Mesenchymal stem cell (in vitro differentiated cells and primary cell): ENCODE data around the gene NDUFS6.

Experiments
- DNase-seq: peaks from one replicate; pipeline ENCODE4 v3.0.0-alpha.2; 2013
- H2AFZ ChIP-seq: one replicate; pipeline ENCODE4 v1.6.1; 2013; ENCODE audit warnings: low read depth, mild to moderate bottlenecking, control low read depth, inconsistent platforms, low read length, moderate library complexity
- H2AK5ac ChIP-seq: 2 replicates; pipeline ENCODE4 v1.6.1; 2013; ENCODE audit warnings: low read length, moderate library complexity, mild to moderate bottlenecking, inconsistent platforms; ENCODE audit not compliant: severe bottlenecking
- H2BK120ac ChIP-seq: one replicate; pipeline ENCODE4 v1.6.1; 2013; ENCODE audit warnings: low read depth, mild to moderate bottlenecking, inconsistent platforms, low read length, moderate library complexity
- H2BK12ac ChIP-seq, 2 experiments: one replicate each; pipeline ENCODE4 v1.6.1; 2013; ENCODE audit warnings: inconsistent platforms in 2 of 2, low read length in 2 of 2, mild to moderate bottlenecking in 2 of 2, moderate library complexity in 2 of 2, control low read depth in 1 of 2
- H2BK15ac ChIP-seq: one replicate; pipeline ENCODE4 v1.6.1; 2013; ENCODE audit warnings: mild to moderate bottlenecking, low read depth, inconsistent platforms; ENCODE audit not compliant: poor library complexity, severe bottlenecking
- H2BK5ac ChIP-seq: 2 replicates; pipeline ENCODE4 v1.6.1; 2013; ENCODE audit warnings: low read depth, mild to moderate bottlenecking, low read length, control low read depth, inconsistent platforms; ENCODE audit not compliant: poor library complexity, severe bottlenecking
- H3K14ac ChIP-seq, 2 experiments: one replicate each; pipeline ENCODE4 v1.6.1; 2013; ENCODE audit warnings: inconsistent platforms in 2 of 2, low read length in 2 of 2, control low read depth in 1 of 2, mild to moderate bottlenecking in 1 of 2, moderate library complexity in 1 of 2
- H3K18ac ChIP-seq, 2 experiments: one replicate each; pipeline ENCODE4 v1.6.1; 2013; ENCODE audit warnings: inconsistent platforms in 2 of 2, low read length in 2 of 2, control low read depth in 1 of 2, low read depth in 1 of 2, mild to moderate bottlenecking in 1 of 2
- H3K23ac ChIP-seq, 2 experiments: one replicate each; pipeline ENCODE4 v1.6.1; 2013; ENCODE audit warnings: inconsistent platforms in 2 of 2, low read length in 2 of 2, mild to moderate bottlenecking in 2 of 2, moderate library complexity in 2 of 2, control low read depth in 1 of 2
- H3K27ac ChIP-seq: 2 replicates; pipeline ENCODE4 v1.5.1; 2013; ENCODE audit warnings: mild to moderate bottlenecking, moderate library complexity, low read length, control low read depth, inconsistent platforms; ENCODE audit not compliant: poor library complexity, severe bottlenecking
- H3K27me3 ChIP-seq, 2 experiments: 2 replicates each; pipeline versions ENCODE4 v1.6.1 to v1.7.0; 2013; ENCODE audit warnings: low read length in 2 of 2, mild to moderate bottlenecking in 2 of 2, moderate library complexity in 2 of 2, control low read depth in 1 of 2, inconsistent platforms in 1 of 2; ENCODE audit not compliant: control insufficient read depth in 1 of 2, insufficient read depth in 1 of 2
- H3K36me3 ChIP-seq, 2 experiments: 2 replicates each; pipeline versions ENCODE4 v1.6.1 to v1.7.0; 2013; ENCODE audit warnings: low read length in 2 of 2, control low read depth in 1 of 2, inconsistent platforms in 1 of 2, low read depth in 1 of 2, mild to moderate bottlenecking in 1 of 2; ENCODE audit not compliant: insufficient read depth in 2 of 2, control insufficient read depth in 1 of 2
- H3K4ac ChIP-seq, 2 experiments: one replicate each; pipeline ENCODE4 v1.6.1; 2013; ENCODE audit warnings: inconsistent platforms in 2 of 2, low read length in 2 of 2, mild to moderate bottlenecking in 2 of 2, moderate library complexity in 2 of 2, control low read depth in 1 of 2, low read depth in 1 of 2
- H3K4me1 ChIP-seq: 2 replicates; pipeline ENCODE4 v1.6.1; 2013; ENCODE audit warnings: low read depth, low read length, control low read depth; ENCODE audit not compliant: control insufficient read depth, insufficient read depth
- H3K4me2 ChIP-seq: 2 replicates; pipeline ENCODE4 v1.6.1; 2013; ENCODE audit warnings: low read length, mild to moderate bottlenecking, inconsistent platforms; ENCODE audit not compliant: poor library complexity, severe bottlenecking
- H3K4me3 ChIP-seq, 2 experiments: 2 replicates each; pipeline versions ENCODE4 v1.5.1 to v1.7.0; 2013; ENCODE audit warnings: low read length in 2 of 2, mild to moderate bottlenecking in 2 of 2, control low read depth in 1 of 2, low read depth in 1 of 2; ENCODE audit not compliant: insufficient read depth in 1 of 2
- H3K79me1 ChIP-seq: replicated peaks from 2 replicates; pipeline ENCODE4 v1.6.1; 2013; ENCODE audit warnings: mild to moderate bottlenecking, control low read depth, low read length, inconsistent platforms; ENCODE audit not compliant: poor library complexity, severe bottlenecking
- H3K9ac ChIP-seq: 2 replicates; pipeline ENCODE4 v1.7.0; 2013; ENCODE audit warnings: mild to moderate bottlenecking, low read length, moderate library complexity
- H3K9me3 ChIP-seq: 2 replicates; pipeline ENCODE4 v1.7.0; 2013; ENCODE audit warnings: mild to moderate bottlenecking, low read length; ENCODE audit not compliant: control insufficient read depth
- H4K8ac ChIP-seq: one replicate; pipeline ENCODE4 v1.6.1; 2013; ENCODE audit warnings: inconsistent platforms, mild to moderate bottlenecking, low read length, moderate library complexity
- H4K91ac ChIP-seq: one replicate; pipeline ENCODE4 v1.6.1; 2013; ENCODE audit warnings: mild to moderate bottlenecking, low read length, inconsistent platforms
- WGBS: methylation state at CpG from one replicate; pipeline ENCODE4 v1.1.7; 2013; ENCODE audit warnings: mixed read lengths; 5-methylcytosine and 5-hydroxymethylcytosine counted together

The NDUFS6 gene

DNA sequence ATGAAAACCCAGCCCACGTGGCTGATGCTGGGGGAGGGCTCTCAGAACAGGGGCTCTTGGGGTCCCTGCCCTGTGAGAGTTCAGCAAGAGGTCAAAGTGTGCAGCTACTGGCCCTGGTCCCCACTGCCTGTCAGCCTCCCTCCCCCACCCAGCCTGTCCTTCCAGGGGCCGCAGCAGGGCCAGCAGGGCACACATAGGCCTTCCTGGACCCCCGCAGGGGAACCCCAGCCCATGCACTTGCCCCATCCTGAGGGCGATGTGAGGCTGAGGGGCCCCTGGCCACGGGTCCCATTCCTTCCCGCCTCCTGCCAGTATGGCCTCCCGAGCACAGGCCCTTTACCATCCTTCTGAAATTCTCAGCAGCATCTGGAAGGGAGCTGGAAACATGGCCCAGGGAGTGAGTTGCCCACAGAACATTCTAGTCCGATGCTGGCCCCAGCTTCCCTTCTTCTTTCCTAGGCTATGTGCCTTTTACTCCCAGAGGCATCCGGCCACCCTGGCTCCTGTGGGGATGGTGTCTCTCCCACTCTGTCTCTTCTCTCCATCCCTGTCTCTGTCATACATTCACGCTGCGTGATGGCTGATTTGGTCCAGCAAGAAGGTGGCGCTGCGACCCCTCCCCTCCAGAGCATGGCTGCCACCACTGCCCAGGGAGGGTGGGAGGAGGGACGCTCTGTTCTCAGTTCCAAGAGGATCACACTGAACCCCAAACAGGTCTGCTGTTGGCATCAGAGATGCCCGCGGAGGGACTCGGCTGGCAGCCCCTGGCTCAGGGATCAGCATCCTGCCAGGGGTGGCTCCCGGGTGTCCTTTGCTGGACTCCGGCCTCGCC is 21.2 kb upstream of the NDUFS6 start:
- peaks cover 20 to 35% of the 10 kb centered on the region in 2 experiments for H3K27me3 ChIP-seq
- H3K9me3 ChIP-seq, result no peaks in the 10 kb centered on the region
- 89% methylated on average over 20 of the region's 20 CpGs for WGBS
- H3K79me1 ChIP-seq, result no peaks in the 10 kb centered on the region
- no peak overlapping the region for H3K9ac ChIP-seq
- no peak overlapping the region for H4K8ac ChIP-seq
- H3K36me3 ChIP-seq, result no peaks in the 10 kb centered on the region
- H2BK5ac ChIP-seq, result no peak overlapping the region
- H2AFZ ChIP-seq, result no peak overlapping the region
- H3K23ac ChIP-seq, result no peak overlapping the region
- no peak for DNase-seq
- no peak overlapping the region for H3K4ac ChIP-seq
- no peak overlapping the region for H2BK15ac ChIP-seq
- H2BK120ac ChIP-seq, result no peak overlapping the region
- H3K4me1 ChIP-seq, result peaks cover 6% of the 10 kb centered on the region
- H3K4me3 ChIP-seq, result no peak overlapping the region
- no peak overlapping the region for H2AK5ac ChIP-seq
- no peak overlapping the region for H3K14ac ChIP-seq
- no peak overlapping the region for H3K27ac ChIP-seq
- H3K4me2 ChIP-seq, result no peak overlapping the region
- H2BK12ac ChIP-seq, result no peak overlapping the region
- peak overlapping the region; percentile 6 for H4K91ac ChIP-seq
- no peak overlapping the region for H3K18ac ChIP-seq

GRCh38 chr5:1780614-1780930 is 20.6 kb upstream of the NDUFS6 start:
- Histone ChIP-seq H3K27ac (no peak overlapping the region), H4K91ac (no peak overlapping the region), H3K79me1 (no peaks in the 10 kb centered on the region), H3K27me3 (peaks cover 21 to 35% of the 10 kb centered on the region in 2 experiments), H2BK120ac (no peak overlapping the region), H2BK5ac (no peak overlapping the region), H3K23ac (no peak overlapping the region), H3K4me2 (no peak overlapping the region), H2AFZ (no peak overlapping the region), H3K4me1 (peaks cover 6% of the 10 kb centered on the region), H2BK15ac (no peak overlapping the region), H3K14ac (no peak overlapping the region), H3K9ac (no peak overlapping the region), H2BK12ac (no peak overlapping the region), H3K4ac (no peak overlapping the region), H3K4me3 (no peak overlapping the region), H3K9me3 (no peaks in the 10 kb centered on the region), H3K36me3 (no peaks in the 10 kb centered on the region), H4K8ac (no peak overlapping the region), H3K18ac (no peak overlapping the region), H2AK5ac (no peak overlapping the region)
- WGBS, result 94% methylated on average over 6 of the region's 6 CpGs
- no peak for DNase-seq

GRCh38 chr5:1781107-1781506 is 20.1 kb upstream of the NDUFS6 start:
- Histone ChIP-seq H3K4me3 (no peak overlapping the region), H4K8ac (no peak overlapping the region), H4K91ac (no peak overlapping the region), H2BK15ac (no peak overlapping the region), H2AK5ac (no peak overlapping the region), H2AFZ (no peak overlapping the region), H3K14ac (peak overlapping the region in 1 of 2 experiments; percentile 50), H3K4ac (no peak overlapping the region), H3K36me3 (no peaks in the 10 kb centered on the region), H3K9ac (no peak overlapping the region), H2BK5ac (no peak overlapping the region), H3K79me1 (no peaks in the 10 kb centered on the region), H3K4me1 (peaks cover 7% of the 10 kb centered on the region), H3K4me2 (no peak overlapping the region), H3K27ac (no peak overlapping the region), H3K27me3 (peaks cover 21 to 35% of the 10 kb centered on the region in 2 experiments), H2BK12ac (no peak overlapping the region), H2BK120ac (no peak overlapping the region), H3K23ac (no peak overlapping the region), H3K18ac (no peak overlapping the region), H3K9me3 (no peaks in the 10 kb centered on the region)
- 88% methylated on average over 6 of the region's 6 CpGs for WGBS
- no peak for DNase-seq

GRCh38 chr5:1781726-1782384 is 19.4 kb upstream of the NDUFS6 start:
- Histone ChIP-seq H2BK5ac (no peak overlapping the region), H4K8ac (no peak overlapping the region), H3K27ac (no peak overlapping the region), H3K23ac (no peak overlapping the region), H3K4ac (no peak overlapping the region), H4K91ac (no peak overlapping the region), H3K79me1 (no peaks in the 10 kb centered on the region), H3K9me3 (no peaks in the 10 kb centered on the region), H3K9ac (no peak overlapping the region), H2BK12ac (no peak overlapping the region), H3K27me3 (peaks cover 21 to 33% of the 10 kb centered on the region in 2 experiments), H3K4me1 (peaks cover 8% of the 10 kb centered on the region), H2AFZ (no peak overlapping the region), H3K14ac (no peak overlapping the region), H2BK120ac (no peak overlapping the region), H3K36me3 (no peaks in the 10 kb centered on the region), H3K4me3 (no peak overlapping the region), H2AK5ac (no peak overlapping the region), H3K4me2 (no peak overlapping the region), H2BK15ac (no peak overlapping the region), H3K18ac (no peak overlapping the region)
- DNase-seq, result no peak
- 85% methylated on average over 9 of the region's 9 CpGs for WGBS
